SK-N-SH (cell line): Measurements from ENCODE around the gene MAP2K4.

ENCODE experiments used
- EP300 ChIP-seq, 2 experiments: IDR thresholded peaks; 2 replicates each; pipeline versions ENCODE4 v1.4.0 to v1.6.1; 2012; ENCODE audit warnings: borderline replicate concordance in 1 of 2, low read depth in 1 of 2, low read length in 1 of 2
- JUND ChIP-seq: IDR thresholded peaks from 2 replicates; pipeline ENCODE4 v1.4.0; 2012
- SIN3A ChIP-seq: IDR thresholded peaks from 2 replicates; pipeline ENCODE4 v1.6.1; 2012; ENCODE audit warnings: low read depth, mild to moderate bottlenecking, low read length, moderate library complexity, borderline replicate concordance
- TAF1 ChIP-seq: IDR thresholded peaks from 2 replicates; pipeline ENCODE4 v1.6.1; 2012; ENCODE audit warnings: low read depth, mild to moderate bottlenecking, low read length, moderate library complexity, borderline replicate concordance
- TCF12 ChIP-seq: IDR thresholded peaks from 2 replicates; pipeline ENCODE4 v1.4.0; 2012
- TEAD4 ChIP-seq: IDR thresholded peaks from 2 replicates; pipeline ENCODE4 v1.4.0; 2012; ENCODE audit warnings: mild to moderate bottlenecking, borderline replicate concordance; ENCODE audit not compliant: insufficient read depth
- YY1 ChIP-seq: IDR thresholded peaks from 2 replicates; pipeline ENCODE4 v1.4.0; 2012; ENCODE audit warnings: low read depth, mild to moderate bottlenecking
- TF ChIP-seq, protein P1 (sequence below): fragments of 200-600 bp; sonication (generic); IDR thresholded peaks from 2 replicates; pipeline ENCODE4 v1.6.1; 2017; ENCODE audit warnings: antibody characterized with exemption, mild to moderate bottlenecking, moderate library complexity
- TF ChIP-seq, protein P2 (sequence below): IDR thresholded peaks from 2 replicates; pipeline ENCODE4 v1.6.1; 2012; ENCODE audit warnings: mild to moderate bottlenecking, low read depth, low read length, moderate library complexity
- TF ChIP-seq, protein P3 (sequence below): IDR thresholded peaks from 2 replicates; pipeline ENCODE4; 2012

- TF ChIP-seq JUND (no peak), TAF1 (no peak), TCF12 (no peak), TEAD4 (no peak), EP300 (IDR thresholded peaks at IDR 0.05; ENCODE audit: borderline replicate concordance in 1 of 2, low read depth in 1 of 2, low read length in 1 of 2) (no peak), SIN3A (no peak), YY1 (no peak)
- TF ChIP-seq, protein P1, sequence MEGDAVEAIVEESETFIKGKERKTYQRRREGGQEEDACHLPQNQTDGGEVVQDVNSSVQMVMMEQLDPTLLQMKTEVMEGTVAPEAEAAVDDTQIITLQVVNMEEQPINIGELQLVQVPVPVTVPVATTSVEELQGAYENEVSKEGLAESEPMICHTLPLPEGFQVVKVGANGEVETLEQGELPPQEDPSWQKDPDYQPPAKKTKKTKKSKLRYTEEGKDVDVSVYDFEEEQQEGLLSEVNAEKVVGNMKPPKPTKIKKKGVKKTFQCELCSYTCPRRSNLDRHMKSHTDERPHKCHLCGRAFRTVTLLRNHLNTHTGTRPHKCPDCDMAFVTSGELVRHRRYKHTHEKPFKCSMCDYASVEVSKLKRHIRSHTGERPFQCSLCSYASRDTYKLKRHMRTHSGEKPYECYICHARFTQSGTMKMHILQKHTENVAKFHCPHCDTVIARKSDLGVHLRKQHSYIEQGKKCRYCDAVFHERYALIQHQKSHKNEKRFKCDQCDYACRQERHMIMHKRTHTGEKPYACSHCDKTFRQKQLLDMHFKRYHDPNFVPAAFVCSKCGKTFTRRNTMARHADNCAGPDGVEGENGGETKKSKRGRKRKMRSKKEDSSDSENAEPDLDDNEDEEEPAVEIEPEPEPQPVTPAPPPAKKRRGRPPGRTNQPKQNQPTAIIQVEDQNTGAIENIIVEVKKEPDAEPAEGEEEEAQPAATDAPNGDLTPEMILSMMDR = no peak
- TF ChIP-seq, protein P2, sequence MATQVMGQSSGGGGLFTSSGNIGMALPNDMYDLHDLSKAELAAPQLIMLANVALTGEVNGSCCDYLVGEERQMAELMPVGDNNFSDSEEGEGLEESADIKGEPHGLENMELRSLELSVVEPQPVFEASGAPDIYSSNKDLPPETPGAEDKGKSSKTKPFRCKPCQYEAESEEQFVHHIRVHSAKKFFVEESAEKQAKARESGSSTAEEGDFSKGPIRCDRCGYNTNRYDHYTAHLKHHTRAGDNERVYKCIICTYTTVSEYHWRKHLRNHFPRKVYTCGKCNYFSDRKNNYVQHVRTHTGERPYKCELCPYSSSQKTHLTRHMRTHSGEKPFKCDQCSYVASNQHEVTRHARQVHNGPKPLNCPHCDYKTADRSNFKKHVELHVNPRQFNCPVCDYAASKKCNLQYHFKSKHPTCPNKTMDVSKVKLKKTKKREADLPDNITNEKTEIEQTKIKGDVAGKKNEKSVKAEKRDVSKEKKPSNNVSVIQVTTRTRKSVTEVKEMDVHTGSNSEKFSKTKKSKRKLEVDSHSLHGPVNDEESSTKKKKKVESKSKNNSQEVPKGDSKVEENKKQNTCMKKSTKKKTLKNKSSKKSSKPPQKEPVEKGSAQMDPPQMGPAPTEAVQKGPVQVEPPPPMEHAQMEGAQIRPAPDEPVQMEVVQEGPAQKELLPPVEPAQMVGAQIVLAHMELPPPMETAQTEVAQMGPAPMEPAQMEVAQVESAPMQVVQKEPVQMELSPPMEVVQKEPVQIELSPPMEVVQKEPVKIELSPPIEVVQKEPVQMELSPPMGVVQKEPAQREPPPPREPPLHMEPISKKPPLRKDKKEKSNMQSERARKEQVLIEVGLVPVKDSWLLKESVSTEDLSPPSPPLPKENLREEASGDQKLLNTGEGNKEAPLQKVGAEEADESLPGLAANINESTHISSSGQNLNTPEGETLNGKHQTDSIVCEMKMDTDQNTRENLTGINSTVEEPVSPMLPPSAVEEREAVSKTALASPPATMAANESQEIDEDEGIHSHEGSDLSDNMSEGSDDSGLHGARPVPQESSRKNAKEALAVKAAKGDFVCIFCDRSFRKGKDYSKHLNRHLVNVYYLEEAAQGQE = no peak
- TF ChIP-seq, protein P3, sequence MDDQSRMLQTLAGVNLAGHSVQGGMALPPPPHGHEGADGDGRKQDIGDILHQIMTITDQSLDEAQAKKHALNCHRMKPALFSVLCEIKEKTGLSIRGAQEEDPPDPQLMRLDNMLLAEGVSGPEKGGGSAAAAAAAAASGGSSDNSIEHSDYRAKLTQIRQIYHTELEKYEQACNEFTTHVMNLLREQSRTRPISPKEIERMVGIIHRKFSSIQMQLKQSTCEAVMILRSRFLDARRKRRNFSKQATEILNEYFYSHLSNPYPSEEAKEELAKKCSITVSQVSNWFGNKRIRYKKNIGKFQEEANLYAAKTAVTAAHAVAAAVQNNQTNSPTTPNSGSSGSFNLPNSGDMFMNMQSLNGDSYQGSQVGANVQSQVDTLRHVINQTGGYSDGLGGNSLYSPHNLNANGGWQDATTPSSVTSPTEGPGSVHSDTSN = no peak
These were observed 7.9 kb downstream of the MAP2K4 start for GRCh38 chr17:12028611-12029010.
